ENCODE measurements around the gene N4BP2. TPM values are rescaled to one million over a fixed set of nuclear protein-coding genes. Genes with fewer than 3 reads are reported as not detected.

Gene N4BP2
- total and polyA plus RNA-seq, 10 donors = 1.3 to 18.7 (median 12.3) TPM

GRCh38 chr4:40173470-40173875 is 116.8 kb downstream of the N4BP2 start:
- H3K36me3 ChIP-seq = no peaks in the 10 kb centered on the region
- no peak overlapping the region for H3K4me3 ChIP-seq
- H3K4me1 ChIP-seq = peaks cover 0 to 30% (median 16%) of the 10 kb centered on the region in 6 donors
- DNase-seq = no peak
- no peaks in the 10 kb centered on the region for H3K27me3 ChIP-seq (replicated peaks in 1 of 7)
- 28 to 38% (median 33%) methylated on average over 4 of the region's 4 CpGs for whole genome bisulfite sequencing, 5 donors
- peaks cover 0 to 4% (median 1%) of the 10 kb centered on the region in 8 donors for H3K9me3 ChIP-seq
- H3K27ac ChIP-seq = peak overlapping the region in 5 of 8 donors; percentile 46 to 78 (median 50)
- intact Hi-C loops (cut with DNase I; ENCODE audit: low total_unique reads) = no loop called here
- TF ChIP-seq CTCF (IDR thresholded peaks at IDR 0.05 in 8 of 11, conservative IDR thresholded peaks at IDR 0.05 in 3 of 11) (no peak), POLR2AphosphoS5 (IDR thresholded peaks at IDR 0.05) (peak in 1 of 3 donors; percentile 26), POLR2A (IDR thresholded peaks at IDR 0.05) (no peak)

GRCh38 chr4:40176602-40177001 is 120.0 kb downstream of the N4BP2 start:
- no peak overlapping the region for H3K27ac ChIP-seq
- H3K9me3 ChIP-seq = no peaks in the 10 kb centered on the region
- H3K27me3 ChIP-seq (replicated peaks in 1 of 7) = no peaks in the 10 kb centered on the region
- H3K4me1 ChIP-seq = peaks cover 0 to 49% (median 18%) of the 10 kb centered on the region in 6 donors
- TF ChIP-seq POLR2AphosphoS5 (IDR thresholded peaks at IDR 0.05) (no peak), CTCF (IDR thresholded peaks at IDR 0.05 in 8 of 11, conservative IDR thresholded peaks at IDR 0.05 in 3 of 11) (no peak), POLR2A (IDR thresholded peaks at IDR 0.05) (no peak)
- H3K36me3 ChIP-seq = no peaks in the 10 kb centered on the region
- DNase-seq = no peak
- intact Hi-C loops (cut with DNase I; ENCODE audit: low total_unique reads) = no loop called here
- H3K4me3 ChIP-seq = no peak overlapping the region
- 70 to 83% (median 77%) methylated on average over 10 of the region's 10 CpGs for WGBS, 5 donors

GRCh38 chr4:40177591-40177990 is 120.9 kb downstream of the N4BP2 start:
- Histone ChIP-seq H3K9me3 (no peaks in the 10 kb centered on the region), H3K36me3 (no peaks in the 10 kb centered on the region), H3K4me3 (no peak overlapping the region), H3K4me1 (peaks cover 3 to 55% (median 22%) of the 10 kb centered on the region in 6 donors), H3K27ac (no peak overlapping the region), H3K27me3 (replicated peaks in 1 of 7) (no peaks in the 10 kb centered on the region)
- TF ChIP-seq CTCF (IDR thresholded peaks at IDR 0.05 in 8 of 11, conservative IDR thresholded peaks at IDR 0.05 in 3 of 11) (no peak), POLR2AphosphoS5 (IDR thresholded peaks at IDR 0.05) (no peak), POLR2A (IDR thresholded peaks at IDR 0.05) (no peak)
- no peak for DNase-seq
- 86 to 94% (median 88%) methylated on average over 2 of the region's 2 CpGs for WGBS, 5 donors
- intact Hi-C loops (cut with DNase I; ENCODE audit: low total_unique reads) = no loop called here

GRCh38 chr4:40178672-40179071 is 122.0 kb downstream of the N4BP2 start:
- peaks cover 5 to 55% (median 23%) of the 10 kb centered on the region in 6 donors for H3K4me1 ChIP-seq
- WGBS, 5 donors = 74 to 83% (median 83%) methylated on average over 5 of the region's 5 CpGs
- H3K4me3 ChIP-seq = no peak overlapping the region
- intact Hi-C loops (cut with DNase I; ENCODE audit: low total_unique reads) = no loop called here
- DNase-seq = no peak
- no peaks in the 10 kb centered on the region for H3K27me3 ChIP-seq (replicated peaks in 1 of 7)
- no peak overlapping the region for H3K27ac ChIP-seq
- no peaks in the 10 kb centered on the region for H3K9me3 ChIP-seq
- TF ChIP-seq POLR2AphosphoS5 (IDR thresholded peaks at IDR 0.05) (no peak), CTCF (IDR thresholded peaks at IDR 0.05 in 8 of 11, conservative IDR thresholded peaks at IDR 0.05 in 3 of 11) (no peak), POLR2A (IDR thresholded peaks at IDR 0.05) (no peak)
- H3K36me3 ChIP-seq = no peaks in the 10 kb centered on the region
